IPS-18c (cell line): Measurements from ENCODE around the gene EHD2.

Experiments used
- H3K4me3 ChIP-seq: 2 replicates; pipeline ENCODE4 v1.7.0; 2013; ENCODE audit warnings: low read depth, mild to moderate bottlenecking, low read length, moderate library complexity; ENCODE audit not compliant: insufficient read depth
- H3K9me3 ChIP-seq: one replicate; pipeline ENCODE4 v1.6.1; 2013; ENCODE audit warnings: mild to moderate bottlenecking, low read length, moderate library complexity; ENCODE audit not compliant: control insufficient read depth, insufficient read depth

The EHD2 gene

DNA sequence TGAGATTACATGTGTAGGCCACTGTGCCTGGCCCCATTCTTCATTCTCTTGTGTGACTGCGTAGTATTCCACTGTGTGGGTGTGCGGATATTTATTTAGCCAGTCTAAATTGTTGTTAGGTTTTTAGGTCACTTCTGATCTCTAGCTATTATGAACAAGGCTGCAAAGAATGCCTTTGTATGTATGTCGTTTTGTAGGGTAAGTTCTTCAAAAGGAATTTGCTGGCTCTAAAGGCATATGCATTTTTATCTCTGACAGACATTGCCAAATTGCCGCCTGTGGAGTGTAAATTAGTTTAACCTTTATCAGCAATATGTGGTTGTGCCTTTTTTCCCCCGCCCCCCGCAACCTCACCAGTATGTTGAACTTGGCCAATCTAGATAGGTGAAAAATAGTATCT, 30.3 kb upstream of the EHD2 start:
- H3K9me3 ChIP-seq: no peaks in the 10 kb centered on the region
- H3K4me3 ChIP-seq: no peak overlapping the region

- no peak overlapping the region for H3K4me3 ChIP-seq
- no peaks in the 10 kb centered on the region for H3K9me3 ChIP-seq
These were observed 26.4 kb upstream of the EHD2 start for GRCh38 chr19:47686679-47687450.

DNA sequence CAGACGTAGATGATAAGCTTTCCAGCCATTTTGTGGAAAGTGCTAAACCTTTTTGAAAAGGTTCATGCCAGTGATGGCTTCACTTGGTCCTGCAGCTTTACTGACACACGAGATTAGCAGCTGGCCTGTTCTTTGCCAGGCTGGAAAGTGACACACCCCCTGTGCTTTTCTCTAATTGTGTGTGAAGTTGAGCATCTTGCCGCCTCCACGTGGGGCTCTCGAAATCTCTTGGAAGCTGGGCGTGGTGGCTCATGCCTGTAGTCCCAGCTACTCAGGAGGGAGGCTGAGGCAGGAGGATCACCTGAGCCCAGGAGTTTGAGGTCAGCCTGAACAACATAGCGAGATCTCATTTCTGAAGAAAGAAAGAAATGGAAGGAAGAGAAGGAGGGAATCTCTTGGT, 25.3 kb upstream of the EHD2 start:
- Histone ChIP-seq H3K9me3 (no peaks in the 10 kb centered on the region), H3K4me3 (no peak overlapping the region)

DNA sequence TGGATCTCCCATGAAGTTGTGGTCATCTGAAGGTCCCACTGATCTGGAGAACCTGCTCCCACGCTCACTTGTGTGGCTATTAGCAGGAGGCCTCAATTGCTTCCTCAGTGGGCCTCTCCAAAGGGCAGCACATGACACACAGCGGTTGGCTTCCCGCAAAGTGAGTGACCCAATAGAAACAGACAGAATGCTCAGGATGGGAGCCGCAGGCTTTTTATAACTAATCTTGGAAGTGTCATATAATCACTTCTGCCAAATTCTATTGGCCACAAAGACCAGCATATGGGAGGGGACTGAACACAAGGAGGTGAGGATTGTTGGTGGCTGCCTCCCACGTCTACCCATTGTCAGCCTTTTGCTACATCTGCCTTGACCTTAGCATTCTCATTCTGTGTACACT, 22.1 kb upstream of the EHD2 start:
- no peaks in the 10 kb centered on the region for H3K9me3 ChIP-seq
- no peak overlapping the region for H3K4me3 ChIP-seq

GRCh38 chr19:47691782-47692181, 21.4 kb upstream of the EHD2 start:
- H3K4me3 ChIP-seq: no peak overlapping the region
- H3K9me3 ChIP-seq: no peaks in the 10 kb centered on the region

DNA sequence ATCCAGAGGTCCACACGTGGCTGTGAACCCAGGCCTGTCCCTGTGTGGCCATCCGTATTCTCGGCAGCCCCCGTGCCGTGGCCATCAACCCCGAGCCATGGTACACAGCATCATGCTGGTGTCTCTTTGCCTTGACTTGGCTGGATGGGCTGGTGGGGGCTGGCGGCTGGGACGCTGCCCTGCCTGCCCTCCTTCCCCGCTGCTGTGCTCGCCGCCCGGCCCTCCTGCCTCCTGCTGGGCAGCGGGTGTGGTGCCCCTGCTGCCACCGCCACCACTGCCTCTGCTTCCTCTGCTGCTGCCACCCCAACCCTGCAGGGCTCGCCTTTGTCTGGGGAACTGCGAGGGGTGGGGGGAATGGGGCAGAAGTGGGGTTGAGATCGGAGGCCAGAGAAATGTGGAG, 19.7 kb upstream of the EHD2 start:
- Histone ChIP-seq H3K9me3 (no peaks in the 10 kb centered on the region), H3K4me3 (no peak overlapping the region)

- Histone ChIP-seq H3K4me3 (no peak overlapping the region), H3K9me3 (no peaks in the 10 kb centered on the region)
These were observed 19.3 kb upstream of the EHD2 start for GRCh38 chr19:47693903-47694302.

DNA sequence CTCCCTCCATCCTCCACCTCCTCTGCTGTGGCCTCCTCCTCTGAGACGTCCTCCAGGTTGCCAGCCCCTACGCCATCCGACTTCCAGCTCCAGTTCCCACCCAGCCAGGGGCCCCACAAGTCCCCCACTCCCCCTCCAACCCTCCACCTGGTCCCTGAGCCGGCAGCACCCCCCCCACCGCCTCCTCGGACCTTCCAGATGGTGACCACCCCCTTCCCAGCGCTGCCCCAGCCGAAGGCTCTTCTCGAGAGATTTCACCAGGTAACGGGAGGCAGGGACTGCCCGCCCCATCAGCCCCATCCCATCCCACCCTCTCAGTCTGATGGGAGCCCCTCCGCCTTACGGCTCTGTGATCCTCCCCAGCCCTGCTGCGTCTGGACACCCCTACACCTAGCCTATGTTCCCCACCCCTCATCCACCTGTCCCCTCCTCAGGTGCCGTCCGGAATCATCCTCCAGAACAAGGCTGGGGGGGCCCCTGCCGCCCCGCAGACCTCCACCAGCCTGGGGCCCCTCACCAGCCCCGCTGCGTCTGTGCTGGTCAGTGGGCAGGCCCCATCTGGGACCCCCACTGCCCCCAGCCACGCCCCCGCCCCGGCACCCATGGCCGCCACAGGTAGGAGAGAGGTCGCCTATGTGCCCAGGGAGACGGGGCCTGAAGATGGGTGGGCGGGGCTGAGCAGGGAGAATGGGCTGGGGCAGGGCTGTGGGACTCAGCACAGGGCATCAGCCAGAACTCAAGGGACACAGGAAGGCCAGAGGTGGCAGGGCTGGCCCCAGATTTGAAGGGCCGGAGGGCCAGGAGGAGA, 18.6 kb upstream of the EHD2 start:
- Histone ChIP-seq H3K9me3 (no peaks in the 10 kb centered on the region), H3K4me3 (no peak overlapping the region)

GRCh38 chr19:47695533-47696262, 17.5 kb upstream of the EHD2 start:
- no peaks in the 10 kb centered on the region for H3K9me3 ChIP-seq
- H3K4me3 ChIP-seq: no peak overlapping the region

- Histone ChIP-seq H3K9me3 (no peaks in the 10 kb centered on the region), H3K4me3 (no peak overlapping the region)
These were observed 16.6 kb upstream of the EHD2 start for GRCh38 chr19:47696635-47697034.

DNA sequence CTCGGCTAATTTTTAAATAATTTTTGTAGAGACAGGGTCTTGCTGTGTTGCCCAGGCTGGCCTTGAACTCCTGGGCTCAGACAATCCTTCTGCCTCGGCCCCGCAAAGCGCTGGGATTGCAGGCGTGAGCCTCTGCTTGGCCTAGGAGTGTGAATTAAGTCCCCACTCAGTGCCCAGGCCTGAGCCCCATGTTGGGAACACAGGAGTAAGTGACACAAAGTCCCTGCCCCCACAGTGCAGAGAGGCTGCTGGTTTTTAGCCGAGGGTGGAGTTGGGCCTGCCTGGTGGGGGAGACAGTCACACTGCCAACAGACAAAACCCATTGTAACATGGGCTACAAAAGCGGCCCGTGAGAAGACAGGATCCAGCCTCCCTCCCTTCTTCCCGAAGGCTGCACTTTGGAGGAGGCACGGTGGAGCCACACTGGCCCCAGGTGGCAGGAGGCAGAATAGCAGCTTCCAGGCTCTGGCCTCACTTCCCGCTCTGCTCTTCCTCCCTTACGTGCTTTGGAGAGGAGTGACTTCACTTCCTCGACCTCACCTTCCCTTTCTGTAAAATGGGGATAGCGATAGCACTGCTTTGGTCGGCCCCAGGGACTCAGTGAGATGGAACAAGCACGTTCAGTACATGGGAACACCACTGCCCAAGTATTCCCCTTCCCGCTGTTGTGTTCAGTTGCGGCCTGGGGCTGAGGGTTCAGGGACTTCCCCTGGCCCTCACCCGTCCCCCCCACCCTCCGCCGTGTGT, 15.2 kb upstream of the EHD2 start:
- Histone ChIP-seq H3K9me3 (no peaks in the 10 kb centered on the region), H3K4me3 (no peak overlapping the region)

DNA sequence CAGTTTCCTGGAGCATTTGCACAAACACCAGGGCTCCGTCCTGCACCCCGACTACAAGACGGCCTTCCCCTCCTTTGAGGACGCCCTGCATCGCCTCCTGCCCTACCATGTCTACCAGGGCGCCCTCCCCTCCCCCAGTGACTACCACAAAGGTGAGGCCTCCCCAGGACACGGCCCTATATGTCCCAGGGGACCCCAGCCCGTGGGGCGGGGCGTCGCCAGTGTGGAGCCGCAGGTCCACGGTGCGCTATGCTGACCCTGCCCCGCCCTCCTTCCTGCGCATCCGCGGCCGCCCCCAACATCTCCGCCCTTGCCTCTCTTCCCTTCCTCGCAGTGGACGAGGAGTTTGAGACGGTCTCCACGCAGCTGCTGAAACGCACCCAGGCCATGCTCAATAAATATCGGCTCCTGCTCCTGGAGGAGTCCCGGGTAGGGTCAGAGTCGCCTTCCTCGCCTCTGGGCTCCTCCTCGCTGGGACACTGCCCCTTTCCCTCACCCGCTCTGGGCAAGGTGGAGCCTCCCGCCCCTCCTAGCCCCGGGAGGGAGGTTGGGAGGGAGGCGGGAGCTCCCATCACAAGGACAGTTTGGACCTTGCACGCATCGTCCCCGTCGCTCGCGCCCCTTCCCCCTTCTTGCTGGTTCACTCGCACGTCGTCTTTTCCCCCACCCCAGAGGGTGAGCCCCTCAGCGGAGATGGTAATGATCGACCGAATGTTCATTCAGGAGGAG, 14.4 kb upstream of the EHD2 start:
- H3K9me3 ChIP-seq: no peaks in the 10 kb centered on the region

GRCh38 chr19:47699360-47699917, 13.8 kb upstream of the EHD2 start:
- H3K4me3 ChIP-seq: no peak overlapping the region

More for the DNA sequence above, 14.4 kb upstream of the EHD2 start:
- no peak overlapping the region for H3K4me3 ChIP-seq

DNA sequence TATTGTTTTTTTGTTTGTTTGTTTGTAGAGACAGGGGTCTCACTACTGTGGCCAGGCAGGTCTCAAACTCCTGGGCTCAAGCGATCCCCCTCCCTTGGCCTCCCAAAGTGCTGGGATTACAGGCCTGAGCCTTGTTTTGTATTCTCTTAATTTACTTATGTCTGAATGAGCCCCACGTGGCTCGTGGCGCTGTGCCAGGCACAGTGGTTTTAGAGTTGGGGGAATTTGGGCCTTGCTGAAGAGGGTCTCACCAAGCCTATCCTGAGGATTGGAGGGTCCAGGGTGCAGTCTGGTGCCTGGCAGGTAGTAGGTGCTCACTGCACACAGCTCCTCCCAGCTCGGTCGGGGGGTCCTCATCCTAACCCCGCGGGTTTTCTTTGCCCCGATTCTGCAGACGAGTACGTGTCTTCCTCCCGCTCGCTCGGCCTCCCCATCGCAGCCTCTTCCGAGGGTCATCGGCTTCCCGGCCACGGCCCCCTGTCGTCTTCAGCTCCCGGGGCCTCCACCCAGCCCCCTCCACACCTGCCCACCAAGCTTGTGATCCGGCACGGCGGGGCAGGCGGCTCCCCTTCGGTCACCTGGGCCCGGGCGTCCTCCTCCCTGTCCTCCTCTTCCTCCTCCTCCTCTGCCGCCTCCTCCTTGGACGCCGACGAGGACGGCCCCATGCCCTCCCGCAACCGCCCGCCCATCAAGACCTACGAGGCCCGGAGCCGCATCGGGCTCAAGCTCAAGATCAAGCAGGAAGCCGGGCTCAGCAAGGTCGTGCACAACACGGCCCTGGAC, 12.1 kb upstream of the EHD2 start:
- Histone ChIP-seq H3K9me3 (no peaks in the 10 kb centered on the region), H3K4me3 (no peak overlapping the region)

More at GRCh38 chr19:47699360-47699917, 13.8 kb upstream of the EHD2 start:
- no peaks in the 10 kb centered on the region for H3K9me3 ChIP-seq

- Histone ChIP-seq H3K9me3 (no peaks in the 10 kb centered on the region), H3K4me3 (no peak overlapping the region)
These were observed 11.3 kb upstream of the EHD2 start for GRCh38 chr19:47701717-47702552.
